Fibroblast of villous mesenchyme (primary cell): Measurements from ENCODE around the gene AURKA. TPM values are rescaled to one million over a fixed set of nuclear protein-coding genes. Genes with fewer than 3 reads are reported as not detected.
A peak's percentile ranks its signal among the peaks of the same experiment; 100 is the strongest.

Experiments used
- DNase-seq: peaks from one replicate; pipeline ENCODE4 v3.0.0-alpha.2; 2010; ENCODE audit warnings: low read depth
- H3K4me3 ChIP-seq: 2 replicates; pipeline ENCODE4 v1.5.1; 2011; ENCODE audit warnings: low read depth, mild to moderate bottlenecking, low read length
- CTCF ChIP-seq: IDR thresholded peaks from 2 replicates; pipeline ENCODE4 v1.5.1; 2012; ENCODE audit warnings: low read depth, mild to moderate bottlenecking, low read length; ENCODE audit not compliant: insufficient read depth
- total RNA-seq: library from RNA; depleted of rRNA; stranded (reverse); fragments of >200 nt; gene quantifications from 2 replicates; pipeline ENCODE4 v1.2.3, GENCODE V29; 2012

Gene AURKA
- total RNA-seq, 1 donor: 57.0 TPM

GRCh38 chr20:56362833-56363413 is 29.1 kb downstream of the AURKA start:
- no peak for TF ChIP-seq CTCF
- DNase-seq: no peak
- no peak overlapping the region for H3K4me3 ChIP-seq

- TF ChIP-seq CTCF: no peak
- H3K4me3 ChIP-seq: no peak overlapping the region
- DNase-seq: no peak
Measured at GRCh38 chr20:56361900-56362299, 30.1 kb downstream of the AURKA start.

GRCh38 chr20:56360908-56361205 is 31.2 kb downstream of the AURKA start:
- no peak overlapping the region for H3K4me3 ChIP-seq
- no peak for TF ChIP-seq CTCF
- no peak for DNase-seq

GRCh38 chr20:56360133-56360907 is 31.7 kb downstream of the AURKA start:
- no peak for TF ChIP-seq CTCF
- H3K4me3 ChIP-seq: peak overlapping the region; percentile 83
- DNase-seq: no peak

GRCh38 chr20:56359212-56360132 is 32.5 kb downstream of the AURKA start:
- no peak for TF ChIP-seq CTCF
- H3K4me3 ChIP-seq: peak overlapping the region; percentile 83
- DNase-seq: peak; percentile 82

- H3K4me3 ChIP-seq: peak within 1 kb of the TSS; percentile 83
- no peak for TF ChIP-seq CTCF
- peak; percentile 89 for DNase-seq
Measured at GRCh38 chr20:56358600-56359211, 33.3 kb downstream of the AURKA start, which contains the start of gene FAM210B. Gene FAM210B, plus strand, starts transcription at chr20:56358974. Its CDS starts 32 bp downstream, at chr20:56359006.
